Panc1 (cell line): Measurements from ENCODE around the gene COL3A1. TPM values are rescaled to one million over a fixed set of nuclear protein-coding genes. Genes with fewer than 3 reads are reported as not detected.

Experiments used
- ATAC-seq: fragments of 200-7000 bp; cut with Tn5 transposase; 2 replicates; pipeline ENCODE4 v1.9.1; 2020; ENCODE audit warnings: mild to moderate bottlenecking, moderate library complexity
- BruUV-seq: library from RNA; stranded (reverse); fragments of 400-500 nt; replicated peaks from 2 replicates; lab custom pipeline; 2021; lab: Mats Ljungman, UMichigan
- CTCF ChIA-PET: fragments of 300-600 bp; sonication (Branson Sonifier 250); formaldehyde crosslinking; loops from one replicate; lab custom pipeline; 2022; ENCODE audit warnings: antibody characterized with exemption; lab: Charles Lee
- POLR2A ChIA-PET: fragments of 300-600 bp; sonication (Branson Sonifier 250); formaldehyde crosslinking; loops from one replicate; lab custom pipeline; 2022; ENCODE audit warnings: antibody characterized with exemption; lab: Charles Lee
- DNase-seq: peaks from one replicate; pipeline ENCODE4 v3.0.0-alpha.2; 2010; ENCODE audit warnings: low read depth, low spot score
- H3K27ac ChIP-seq: 2 replicates; pipeline ENCODE4 v1.5.1; 2011; ENCODE audit warnings: mild to moderate bottlenecking, low read length, inconsistent platforms
- H3K27me3 ChIP-seq: fragments of 200-500 bp; sonication (Bioruptor generic); 2 replicates; pipeline ENCODE4 v1.6.0; 2014; ENCODE audit warnings: low read length, inconsistent platforms; ENCODE audit not compliant: control insufficient read depth, insufficient read depth
- H3K36me3 ChIP-seq: fragments of 200-500 bp; sonication (Bioruptor generic); 2 replicates; pipeline ENCODE4 v1.5.1; 2014; ENCODE audit warnings: inconsistent platforms, mild to moderate bottlenecking, low read length, moderate library complexity; ENCODE audit not compliant: control insufficient read depth, insufficient read depth
- H3K4me1 ChIP-seq: 2 replicates; pipeline ENCODE4 v1.5.1; 2011; ENCODE audit warnings: inconsistent platforms, mild to moderate bottlenecking, low read length, moderate library complexity; ENCODE audit not compliant: control insufficient read depth, insufficient read depth
- H3K4me3 ChIP-seq, 2 experiments: 2 replicates each; pipeline ENCODE4 v1.5.1; 2011 to 2012; ENCODE audit warnings: low read depth in 2 of 2, low read length in 2 of 2, mild to moderate bottlenecking in 2 of 2, inconsistent platforms in 1 of 2, moderate library complexity in 1 of 2
- H3K9me3 ChIP-seq: fragments of 200-500 bp; sonication (Bioruptor generic); 2 replicates; pipeline ENCODE4 v1.5.1; 2014; ENCODE audit warnings: low read depth, mild to moderate bottlenecking, inconsistent platforms, low read length, moderate library complexity; ENCODE audit not compliant: control insufficient read depth, insufficient read depth
- POLR2AphosphoS5 ChIP-seq: IDR thresholded peaks from 2 replicates; pipeline ENCODE4 v1.6.1; 2012; ENCODE audit warnings: mild to moderate bottlenecking, low read depth, low read length, moderate library complexity
- SIN3A ChIP-seq: IDR thresholded peaks from 2 replicates; pipeline ENCODE4 v1.6.1; 2012; ENCODE audit warnings: low read depth, mild to moderate bottlenecking, low read length, moderate library complexity, borderline replicate concordance; ENCODE audit not compliant: insufficient read depth
- TCF7L2 ChIP-seq: IDR thresholded peaks from 2 replicates; pipeline ENCODE4 v1.6.1; 2011; ENCODE audit warnings: mild to moderate bottlenecking, low read depth, low read length, inconsistent platforms
- in situ Hi-C: cut with HindIII; loops from 2 replicates; pipeline ENCODE4 v1.10.0; 2016; ENCODE audit warnings: low sequenced_read_pairs, low pct_unique_long_range_greater_than_20kb
- intact Hi-C: fragments of 100-400 bp; cut with micrococcal nuclease; formaldehyde crosslinking; loops from one replicate; pipeline ENCODE4 v1.10.0; 2022; ENCODE audit not compliant: unreplicated experiment
- total RNA-seq: library from RNA; stranded (reverse); gene quantifications from one replicate; pipeline ENCODE4 v1.2.1, GENCODE V29; 2021; ENCODE audit not compliant: unreplicated experiment
- TF ChIP-seq, protein P1 (sequence below), 2 experiments: IDR thresholded peaks; 2 replicates each; pipeline ENCODE4 v1.6.1; 2011 to 2012; ENCODE audit warnings: low read depth in 2 of 2, control low read depth in 1 of 2, low read length in 1 of 2, mild to moderate bottlenecking in 1 of 2, moderate library complexity in 1 of 2; ENCODE audit not compliant: insufficient read depth in 1 of 2
- TF ChIP-seq, protein P2 (sequence below): fragments of 450-650 bp; IDR thresholded peaks from 2 replicates; pipeline ENCODE4 v1.5.1; 2017; ENCODE audit warnings: mild to moderate bottlenecking

The COL3A1 gene
- total RNA-seq, 1 experiment from 2014 or later: 6.9 TPM

DNA sequence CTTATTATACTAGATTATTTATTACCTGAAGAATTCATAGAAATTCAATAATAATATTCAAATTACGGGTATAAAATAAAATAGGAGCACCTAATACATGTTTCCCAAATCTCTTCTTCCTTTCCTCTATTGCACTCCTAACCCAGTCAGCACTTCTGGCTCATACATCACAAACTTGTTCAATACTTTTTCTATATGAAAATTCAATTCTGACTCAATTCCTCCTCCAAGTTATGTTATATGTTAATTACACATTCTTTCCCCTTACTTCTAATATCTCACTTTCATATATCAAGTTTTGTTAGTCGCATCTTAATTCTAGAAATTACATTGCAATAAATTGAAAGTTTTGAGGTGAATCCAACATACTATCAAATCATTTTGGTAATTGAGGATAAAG lies 17.9 kb upstream of the COL3A1 start:
- ATAC-seq: no peak
- Histone ChIP-seq H3K36me3 (no peaks in the 10 kb centered on the region), H3K27ac (no peak overlapping the region), H3K27me3 (no peaks in the 10 kb centered on the region), H3K4me1 (no peaks in the 10 kb centered on the region), H3K9me3 (peaks cover 2% of the 10 kb centered on the region; the same call in 1 of the 2 replicates), H3K4me3 (no peak overlapping the region)
- TF ChIP-seq, protein P1, sequence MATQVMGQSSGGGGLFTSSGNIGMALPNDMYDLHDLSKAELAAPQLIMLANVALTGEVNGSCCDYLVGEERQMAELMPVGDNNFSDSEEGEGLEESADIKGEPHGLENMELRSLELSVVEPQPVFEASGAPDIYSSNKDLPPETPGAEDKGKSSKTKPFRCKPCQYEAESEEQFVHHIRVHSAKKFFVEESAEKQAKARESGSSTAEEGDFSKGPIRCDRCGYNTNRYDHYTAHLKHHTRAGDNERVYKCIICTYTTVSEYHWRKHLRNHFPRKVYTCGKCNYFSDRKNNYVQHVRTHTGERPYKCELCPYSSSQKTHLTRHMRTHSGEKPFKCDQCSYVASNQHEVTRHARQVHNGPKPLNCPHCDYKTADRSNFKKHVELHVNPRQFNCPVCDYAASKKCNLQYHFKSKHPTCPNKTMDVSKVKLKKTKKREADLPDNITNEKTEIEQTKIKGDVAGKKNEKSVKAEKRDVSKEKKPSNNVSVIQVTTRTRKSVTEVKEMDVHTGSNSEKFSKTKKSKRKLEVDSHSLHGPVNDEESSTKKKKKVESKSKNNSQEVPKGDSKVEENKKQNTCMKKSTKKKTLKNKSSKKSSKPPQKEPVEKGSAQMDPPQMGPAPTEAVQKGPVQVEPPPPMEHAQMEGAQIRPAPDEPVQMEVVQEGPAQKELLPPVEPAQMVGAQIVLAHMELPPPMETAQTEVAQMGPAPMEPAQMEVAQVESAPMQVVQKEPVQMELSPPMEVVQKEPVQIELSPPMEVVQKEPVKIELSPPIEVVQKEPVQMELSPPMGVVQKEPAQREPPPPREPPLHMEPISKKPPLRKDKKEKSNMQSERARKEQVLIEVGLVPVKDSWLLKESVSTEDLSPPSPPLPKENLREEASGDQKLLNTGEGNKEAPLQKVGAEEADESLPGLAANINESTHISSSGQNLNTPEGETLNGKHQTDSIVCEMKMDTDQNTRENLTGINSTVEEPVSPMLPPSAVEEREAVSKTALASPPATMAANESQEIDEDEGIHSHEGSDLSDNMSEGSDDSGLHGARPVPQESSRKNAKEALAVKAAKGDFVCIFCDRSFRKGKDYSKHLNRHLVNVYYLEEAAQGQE (IDR thresholded peaks at IDR 0.05; ENCODE audit: insufficient read depth in 1 of 2, low read depth in 2 of 2, low read length in 1 of 2): no peak
- TF ChIP-seq TCF7L2: no peak
- TF ChIP-seq, protein P2, sequence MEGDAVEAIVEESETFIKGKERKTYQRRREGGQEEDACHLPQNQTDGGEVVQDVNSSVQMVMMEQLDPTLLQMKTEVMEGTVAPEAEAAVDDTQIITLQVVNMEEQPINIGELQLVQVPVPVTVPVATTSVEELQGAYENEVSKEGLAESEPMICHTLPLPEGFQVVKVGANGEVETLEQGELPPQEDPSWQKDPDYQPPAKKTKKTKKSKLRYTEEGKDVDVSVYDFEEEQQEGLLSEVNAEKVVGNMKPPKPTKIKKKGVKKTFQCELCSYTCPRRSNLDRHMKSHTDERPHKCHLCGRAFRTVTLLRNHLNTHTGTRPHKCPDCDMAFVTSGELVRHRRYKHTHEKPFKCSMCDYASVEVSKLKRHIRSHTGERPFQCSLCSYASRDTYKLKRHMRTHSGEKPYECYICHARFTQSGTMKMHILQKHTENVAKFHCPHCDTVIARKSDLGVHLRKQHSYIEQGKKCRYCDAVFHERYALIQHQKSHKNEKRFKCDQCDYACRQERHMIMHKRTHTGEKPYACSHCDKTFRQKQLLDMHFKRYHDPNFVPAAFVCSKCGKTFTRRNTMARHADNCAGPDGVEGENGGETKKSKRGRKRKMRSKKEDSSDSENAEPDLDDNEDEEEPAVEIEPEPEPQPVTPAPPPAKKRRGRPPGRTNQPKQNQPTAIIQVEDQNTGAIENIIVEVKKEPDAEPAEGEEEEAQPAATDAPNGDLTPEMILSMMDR: no peak
- no peak for TF ChIP-seq POLR2AphosphoS5
- no peak for TF ChIP-seq SIN3A
- no TSS peak for BruUV-seq
- ChIA-PET POLR2A (no interaction called here), CTCF (no interaction called here)
- no peak for DNase-seq
- in situ Hi-C loops (no loop called here), intact Hi-C loops (no loop called here)

DNA sequence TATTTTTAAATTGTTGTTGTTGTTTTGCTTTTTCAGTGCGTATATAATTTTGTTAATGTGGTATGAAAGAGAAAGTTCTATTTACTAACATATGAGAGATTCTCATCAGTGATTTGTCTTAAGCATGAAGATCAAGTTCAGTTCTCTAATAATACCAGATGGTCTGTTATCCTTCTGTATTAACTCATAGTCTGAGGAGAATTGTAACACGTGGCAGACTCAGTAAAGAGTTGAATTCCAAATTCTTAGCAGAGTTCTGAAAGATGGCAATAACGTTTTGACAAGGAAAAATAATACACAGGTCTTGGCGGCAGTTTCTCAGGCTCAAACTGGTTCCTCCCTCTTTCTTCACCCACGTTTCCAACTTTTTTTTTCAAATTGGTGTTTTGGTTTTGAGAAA lies 17.2 kb upstream of the COL3A1 start:
- intact Hi-C loops (no loop called here), in situ Hi-C loops (no loop called here)
- H3K27me3 ChIP-seq: no peaks in the 10 kb centered on the region
- ChIA-PET CTCF (no interaction called here), POLR2A (no interaction called here)
- H3K9me3 ChIP-seq: peaks cover 2% of the 10 kb centered on the region; the same call in 1 of the 2 replicates
- H3K4me3 ChIP-seq: no peak overlapping the region
- no TSS peak for BruUV-seq
- no peak overlapping the region for H3K27ac ChIP-seq
- TF ChIP-seq, protein P1 (IDR thresholded peaks at IDR 0.05; ENCODE audit: insufficient read depth in 1 of 2, low read depth in 2 of 2, low read length in 1 of 2): no peak
- TF ChIP-seq, protein P2: no peak
- TF ChIP-seq TCF7L2: no peak
- no peak for TF ChIP-seq SIN3A
- no peak for TF ChIP-seq POLR2AphosphoS5
- no peaks in the 10 kb centered on the region for H3K4me1 ChIP-seq
- ATAC-seq: no peak
- H3K36me3 ChIP-seq: no peaks in the 10 kb centered on the region
- DNase-seq: no peak
